ENCODE data around the gene ANKRD39. TPM values are rescaled to one million over a fixed set of nuclear protein-coding genes. Genes with fewer than 3 reads are reported as not detected.
A peak's percentile ranks its signal among the peaks of the same experiment; 100 is the strongest.

Gene ANKRD39
- total and polyA plus RNA-seq, 4 donors = 7.4 to 16.9 (median 15.6) TPM

DNA sequence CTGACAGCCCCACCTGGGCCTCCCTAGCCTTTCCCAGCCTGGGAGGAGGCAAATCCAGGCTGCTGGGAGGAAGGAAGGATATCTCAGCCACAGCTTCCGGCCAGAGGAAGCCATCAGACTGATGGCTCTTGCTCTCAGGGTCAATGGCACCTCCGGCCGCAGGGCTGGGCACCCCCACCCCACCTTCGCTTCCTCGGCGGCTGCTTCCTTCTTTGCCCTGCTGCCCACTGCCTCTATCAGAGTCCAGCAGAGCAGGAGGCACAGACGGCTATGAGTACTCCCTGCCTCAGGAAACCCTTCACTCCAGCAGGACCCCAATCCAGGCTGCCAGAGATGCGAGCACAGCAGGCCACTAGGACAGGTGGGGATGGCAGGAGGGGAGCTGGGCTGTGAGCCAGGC lies 8.8 kb upstream of the ANKRD39 start:
- 20 to 54% methylated on average over 8 of the region's 8 CpGs for WGBS, 2 donors
- peaks cover 0 to 24% (median 15%) of the 10 kb centered on the region in 5 donors for H3K4me1 ChIP-seq (ENCODE audit: control insufficient read depth in 5 of 5, insufficient read depth in 5 of 5, low read length in 5 of 5)
- no peaks in the 10 kb centered on the region for H3K27me3 ChIP-seq (ENCODE audit: control insufficient read depth in 3 of 3, insufficient read depth in 3 of 3, low read length in 2 of 3)
- H3K4me3 ChIP-seq = no peak overlapping the region
- no peaks in the 10 kb centered on the region for H3K9me3 ChIP-seq (ENCODE audit: control insufficient read depth in 4 of 4, insufficient read depth in 3 of 4, low read length in 3 of 4)
- TF ChIP-seq CTCF (IDR thresholded peaks at IDR 0.05; ENCODE audit: control extremely low read depth, extremely low read depth) = no peak
- H3K27ac ChIP-seq (ENCODE audit: low read depth in 1 of 2, low read length in 1 of 2) = peak overlapping the region in 1 of 2 donors; percentile 55
- ATAC-seq (ENCODE audit: insufficient read depth, low FRiP score) (no peak), DNase-seq (peak in 1 of 3 donors; percentile 12)
- H3K9ac ChIP-seq (ENCODE audit: insufficient read depth in 1 of 2, low read length in 2 of 2) = no peak overlapping the region
- H3K36me3 ChIP-seq (ENCODE audit: control insufficient read depth in 4 of 4, insufficient read depth in 4 of 4, low read length in 4 of 4) = peaks cover 0 to 50% (median 36%) of the 10 kb centered on the region in 4 donors

GRCh38 chr2:96866149-96866548 lies 8.3 kb upstream of the ANKRD39 start:
- ATAC-seq (ENCODE audit: insufficient read depth, low FRiP score) = no peak
- Histone ChIP-seq H3K27me3 (ENCODE audit: control insufficient read depth in 3 of 3, insufficient read depth in 3 of 3, low read length in 2 of 3) (no peaks in the 10 kb centered on the region), H3K9me3 (ENCODE audit: control insufficient read depth in 4 of 4, insufficient read depth in 3 of 4, low read length in 3 of 4) (no peaks in the 10 kb centered on the region), H3K9ac (ENCODE audit: insufficient read depth in 1 of 2, low read length in 2 of 2) (no peak overlapping the region), H3K36me3 (ENCODE audit: control insufficient read depth in 4 of 4, insufficient read depth in 4 of 4, low read length in 4 of 4) (peaks cover 0 to 54% (median 40%) of the 10 kb centered on the region in 4 donors), H3K27ac (ENCODE audit: low read depth in 1 of 2, low read length in 1 of 2) (peak overlapping the region in 1 of 2 donors; percentile 10), H3K4me3 (no peak overlapping the region), H3K4me1 (ENCODE audit: control insufficient read depth in 5 of 5, insufficient read depth in 5 of 5, low read length in 5 of 5) (peaks cover 0 to 24% (median 15%) of the 10 kb centered on the region in 5 donors)
- TF ChIP-seq CTCF (IDR thresholded peaks at IDR 0.05; ENCODE audit: control extremely low read depth, extremely low read depth) = no peak
- no peak for DNase-seq
- 49 to 60% methylated on average over 14 of the region's 14 CpGs for WGBS, 2 donors

DNA sequence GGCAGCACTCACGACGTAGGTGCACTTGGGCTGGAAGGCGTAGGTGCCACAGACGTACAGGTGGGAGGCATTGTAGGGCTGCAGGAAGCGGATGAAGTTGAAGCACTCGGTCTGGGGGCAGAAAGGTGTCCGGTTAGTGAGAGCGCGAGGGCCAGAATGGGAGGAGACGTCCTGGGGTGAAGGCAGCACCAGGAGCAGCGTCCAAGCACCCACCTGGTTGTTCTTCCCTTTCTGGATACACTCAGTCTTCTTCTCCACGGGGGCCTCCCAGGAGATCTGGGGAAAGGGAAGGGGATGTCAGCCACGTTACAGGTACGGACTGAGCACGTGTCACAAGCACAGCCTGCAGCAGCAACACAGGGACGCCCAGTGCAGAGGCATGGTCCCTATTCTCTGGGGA lies 7.8 kb upstream of the ANKRD39 start:
- no peak for TF ChIP-seq CTCF (IDR thresholded peaks at IDR 0.05; ENCODE audit: control extremely low read depth, extremely low read depth)
- peak overlapping the region in 1 of 2 donors; percentile 17 for H3K27ac ChIP-seq (ENCODE audit: low read depth in 1 of 2, low read length in 1 of 2)
- H3K9me3 ChIP-seq (ENCODE audit: control insufficient read depth in 4 of 4, insufficient read depth in 3 of 4, low read length in 3 of 4) = no peaks in the 10 kb centered on the region
- DNase-seq (no peak), ATAC-seq (ENCODE audit: insufficient read depth, low FRiP score) (no peak)
- WGBS, 2 donors = 85 to 90% methylated on average over 16 of the region's 16 CpGs
- H3K36me3 ChIP-seq (ENCODE audit: control insufficient read depth in 4 of 4, insufficient read depth in 4 of 4, low read length in 4 of 4) = peaks cover 0 to 56% (median 43%) of the 10 kb centered on the region in 4 donors
- no peaks in the 10 kb centered on the region for H3K27me3 ChIP-seq (ENCODE audit: control insufficient read depth in 3 of 3, insufficient read depth in 3 of 3, low read length in 2 of 3)
- no peak overlapping the region for H3K9ac ChIP-seq (ENCODE audit: insufficient read depth in 1 of 2, low read length in 2 of 2)
- H3K4me3 ChIP-seq = no peak overlapping the region
- peaks cover 0 to 20% (median 11%) of the 10 kb centered on the region in 5 donors for H3K4me1 ChIP-seq (ENCODE audit: control insufficient read depth in 5 of 5, insufficient read depth in 5 of 5, low read length in 5 of 5)

Data from lung (tissue), 12 donors.